ENCODE measurements around the gene TM2D3. TPM values are rescaled to one million over a fixed set of nuclear protein-coding genes. Genes with fewer than 3 reads are reported as not detected.

TM2D3 gene
- total RNA-seq, 1 experiment from 2014 or later, result 34.7 TPM

GRCh38 chr15:101609742-101610610, 42.2 kb downstream of the TM2D3 start:
- H3K4me3 Mint-ChIP-seq (ENCODE audit: unreplicated experiment), result no peak overlapping the region
- H3K27ac Mint-ChIP-seq (ENCODE audit: unreplicated experiment), result no peak overlapping the region
- no peaks in the 10 kb centered on the region for H3K9me3 Mint-ChIP-seq (ENCODE audit: unreplicated experiment)
- no TSS peak for BruUV-seq (replicated peaks)
- no peak for DNase-seq
- no peaks in the 10 kb centered on the region for H3K9me3 ChIP-seq
- no peaks in the 10 kb centered on the region for H3K36me3 ChIP-seq (ENCODE audit: control insufficient read depth, insufficient read depth, low read length)
- no peaks in the 10 kb centered on the region for H3K27me3 Mint-ChIP-seq (ENCODE audit: insufficient read depth, unreplicated experiment)
- TF ChIP-seq, protein P1, sequence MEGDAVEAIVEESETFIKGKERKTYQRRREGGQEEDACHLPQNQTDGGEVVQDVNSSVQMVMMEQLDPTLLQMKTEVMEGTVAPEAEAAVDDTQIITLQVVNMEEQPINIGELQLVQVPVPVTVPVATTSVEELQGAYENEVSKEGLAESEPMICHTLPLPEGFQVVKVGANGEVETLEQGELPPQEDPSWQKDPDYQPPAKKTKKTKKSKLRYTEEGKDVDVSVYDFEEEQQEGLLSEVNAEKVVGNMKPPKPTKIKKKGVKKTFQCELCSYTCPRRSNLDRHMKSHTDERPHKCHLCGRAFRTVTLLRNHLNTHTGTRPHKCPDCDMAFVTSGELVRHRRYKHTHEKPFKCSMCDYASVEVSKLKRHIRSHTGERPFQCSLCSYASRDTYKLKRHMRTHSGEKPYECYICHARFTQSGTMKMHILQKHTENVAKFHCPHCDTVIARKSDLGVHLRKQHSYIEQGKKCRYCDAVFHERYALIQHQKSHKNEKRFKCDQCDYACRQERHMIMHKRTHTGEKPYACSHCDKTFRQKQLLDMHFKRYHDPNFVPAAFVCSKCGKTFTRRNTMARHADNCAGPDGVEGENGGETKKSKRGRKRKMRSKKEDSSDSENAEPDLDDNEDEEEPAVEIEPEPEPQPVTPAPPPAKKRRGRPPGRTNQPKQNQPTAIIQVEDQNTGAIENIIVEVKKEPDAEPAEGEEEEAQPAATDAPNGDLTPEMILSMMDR (IDR thresholded peaks at IDR 0.05; ENCODE audit: insufficient read depth in 1 of 2, low read depth in 1 of 2, low read length in 1 of 2, severe bottlenecking in 1 of 2, unreplicated experiment in 1 of 2), result no peak
- 0 out of 2 replicates have a peak, but pooled peaks cover 3% of the 10 kb centered on the region for H3K4me1 ChIP-seq
- H3K4me3 ChIP-seq (ENCODE audit: low read depth, low read length), result no peak overlapping the region
- POLR2A ChIA-PET, result no interaction called here
- no peaks in the 10 kb centered on the region for H3K27me3 ChIP-seq (replicated peaks; ENCODE audit: control insufficient read depth, insufficient read depth, low read length)
- peaks cover 6% of the 10 kb centered on the region for H3K4me1 Mint-ChIP-seq (ENCODE audit: low read depth, unreplicated experiment)
- H3K36me3 Mint-ChIP-seq (ENCODE audit: insufficient read depth, unreplicated experiment), result no peaks in the 10 kb centered on the region
- intact Hi-C loops (cut with micrococcal nuclease; ENCODE audit: unreplicated experiment), result no loop called here
- CTCF ChIA-PET, result no interaction called here

DNA sequence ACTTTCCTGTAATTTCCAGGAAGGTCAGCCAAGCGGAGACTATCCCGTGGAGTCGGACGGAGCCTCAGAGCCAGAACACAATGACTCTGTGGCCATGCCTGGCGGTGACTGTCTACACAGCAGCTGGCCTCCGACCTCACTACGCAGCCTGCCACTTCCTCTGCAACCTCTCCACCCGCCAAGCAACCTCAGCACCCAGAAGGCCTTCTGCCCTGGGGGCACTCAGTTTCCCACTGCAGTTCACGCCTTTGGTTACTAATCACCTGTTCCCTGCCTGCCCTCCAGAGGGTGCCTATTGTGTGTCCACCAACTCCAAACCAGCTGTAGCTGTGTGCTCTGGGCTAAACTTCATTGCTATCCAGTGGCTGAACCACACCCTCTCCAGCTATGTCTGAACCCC, 44.0 kb downstream of the TM2D3 start:
- Histone ChIP-seq H3K27me3 (replicated peaks; ENCODE audit: control insufficient read depth, insufficient read depth, low read length) (no peaks in the 10 kb centered on the region), H3K36me3 (ENCODE audit: control insufficient read depth, insufficient read depth, low read length) (no peaks in the 10 kb centered on the region), H3K4me1 (0 out of 2 replicates have a peak, but pooled peaks cover 3% of the 10 kb centered on the region), H3K9me3 (no peaks in the 10 kb centered on the region), H3K4me3 (ENCODE audit: low read depth, low read length) (no peak overlapping the region)
- intact Hi-C loops (cut with micrococcal nuclease; ENCODE audit: unreplicated experiment), result no loop called here
- no peak for DNase-seq
- ChIA-PET CTCF (interaction anchor here (0.6 kb wide), 1 partner anchor 487 kb away, joined by 3 read pairs; no protein-coding TSS in a partner anchor), POLR2A (interaction anchor here (0.5 kb wide), 1 partner anchor 9 kb away, joined by 3 read pairs; no protein-coding TSS in a partner anchor)
- Mint-ChIP-seq H3K27me3 (ENCODE audit: insufficient read depth, unreplicated experiment) (no peaks in the 10 kb centered on the region), H3K4me1 (ENCODE audit: low read depth, unreplicated experiment) (peaks cover 6% of the 10 kb centered on the region), H3K27ac (ENCODE audit: unreplicated experiment) (no peak overlapping the region), H3K36me3 (ENCODE audit: insufficient read depth, unreplicated experiment) (no peaks in the 10 kb centered on the region), H3K4me3 (ENCODE audit: unreplicated experiment) (no peak overlapping the region), H3K9me3 (ENCODE audit: unreplicated experiment) (no peaks in the 10 kb centered on the region)
- TF ChIP-seq, protein P1 (IDR thresholded peaks at IDR 0.05; ENCODE audit: insufficient read depth in 1 of 2, low read depth in 1 of 2, low read length in 1 of 2, severe bottlenecking in 1 of 2, unreplicated experiment in 1 of 2), result peak in 1 of 2 experiments; percentile 2
- BruUV-seq (replicated peaks), result no TSS peak

DNA sequence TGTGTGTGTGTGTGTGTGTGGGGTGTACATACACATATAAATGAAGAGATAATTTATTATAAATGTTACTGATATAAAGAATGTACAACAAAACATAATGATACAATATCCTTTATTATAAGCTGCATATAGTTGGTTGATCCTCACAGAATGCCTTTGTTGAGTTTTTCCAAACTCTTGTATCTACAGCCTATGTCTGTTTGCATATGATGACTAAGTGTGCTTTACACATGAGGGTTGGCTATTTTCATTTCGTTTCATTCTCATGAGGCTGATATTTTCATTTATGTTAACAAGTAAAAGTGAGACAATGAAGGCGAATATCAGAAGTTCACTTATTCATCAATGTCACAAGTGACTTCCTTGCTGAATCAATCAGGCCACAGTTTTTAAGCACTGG, 45.1 kb downstream of the TM2D3 start:
- ChIA-PET CTCF (no interaction called here), POLR2A (no interaction called here)
- H3K4me3 Mint-ChIP-seq (ENCODE audit: unreplicated experiment), result no peak overlapping the region
- H3K4me1 ChIP-seq, result 0 out of 2 replicates have a peak, but pooled peaks cover 3% of the 10 kb centered on the region
- no peaks in the 10 kb centered on the region for H3K9me3 Mint-ChIP-seq (ENCODE audit: unreplicated experiment)
- peaks cover 6% of the 10 kb centered on the region for H3K4me1 Mint-ChIP-seq (ENCODE audit: low read depth, unreplicated experiment)
- no peaks in the 10 kb centered on the region for H3K27me3 Mint-ChIP-seq (ENCODE audit: insufficient read depth, unreplicated experiment)
- no peaks in the 10 kb centered on the region for H3K9me3 ChIP-seq
- H3K27me3 ChIP-seq (replicated peaks; ENCODE audit: control insufficient read depth, insufficient read depth, low read length), result no peaks in the 10 kb centered on the region
- no TSS peak for BruUV-seq (replicated peaks)
- no peaks in the 10 kb centered on the region for H3K36me3 ChIP-seq (ENCODE audit: control insufficient read depth, insufficient read depth, low read length)
- no peak overlapping the region for H3K27ac Mint-ChIP-seq (ENCODE audit: unreplicated experiment)
- TF ChIP-seq, protein P1 (IDR thresholded peaks at IDR 0.05; ENCODE audit: insufficient read depth in 1 of 2, low read depth in 1 of 2, low read length in 1 of 2, severe bottlenecking in 1 of 2, unreplicated experiment in 1 of 2), result no peak
- H3K36me3 Mint-ChIP-seq (ENCODE audit: insufficient read depth, unreplicated experiment), result no peaks in the 10 kb centered on the region
- intact Hi-C loops (cut with micrococcal nuclease; ENCODE audit: unreplicated experiment), result no loop called here
- no peak overlapping the region for H3K4me3 ChIP-seq (ENCODE audit: low read depth, low read length)
- DNase-seq, result no peak
